RWPE2 (cell line): ENCODE measurements around the gene CBX8.

Experiments
- ATAC-seq: fragments of 200-7000 bp; cut with Tn5 transposase; 3 replicates; pipeline ENCODE4 v1.9.1; 2021; ENCODE audit warnings: low read depth
- DNase-seq: peaks from one replicate; pipeline ENCODE4 v3.0.0-alpha.2; 2020; ENCODE audit warnings: low spot score
- H3K27ac ChIP-seq: fragments of 450-650 bp; 2 replicates; pipeline ENCODE4 v1.5.1; 2017; ENCODE audit warnings: mild to moderate bottlenecking; ENCODE audit not compliant: poor library complexity, severe bottlenecking
- H3K27me3 ChIP-seq: fragments of 250-450 bp; sonication (Bioruptor Pico); 2 replicates; pipeline ENCODE4 v1.5.1; 2021; ENCODE audit warnings: mild to moderate bottlenecking, moderate library complexity; ENCODE audit not compliant: insufficient read depth, poor library complexity, severe bottlenecking
- H3K36me3 ChIP-seq: fragments of 250-450 bp; sonication (Bioruptor Pico); 2 replicates; pipeline ENCODE4 v1.5.1; 2020; ENCODE audit warnings: low read depth, mild to moderate bottlenecking, moderate library complexity
- H3K4me1 ChIP-seq: fragments of 250-450 bp; sonication (Bioruptor Pico); 2 replicates; pipeline ENCODE4 v1.5.1; 2021; ENCODE audit warnings: mild to moderate bottlenecking, moderate library complexity; ENCODE audit not compliant: insufficient read depth, poor library complexity, severe bottlenecking
- H3K4me3 ChIP-seq: fragments of 250-450 bp; sonication (Bioruptor Pico); 2 replicates; pipeline ENCODE4 v1.5.1; 2021; ENCODE audit warnings: mild to moderate bottlenecking, moderate library complexity; ENCODE audit not compliant: severe bottlenecking
- H3K9me3 ChIP-seq: fragments of 250-450 bp; sonication (Bioruptor Pico); 2 replicates; pipeline ENCODE4 v1.5.1; 2021; ENCODE audit warnings: mild to moderate bottlenecking, moderate library complexity; ENCODE audit not compliant: severe bottlenecking
- CTCF ChIP-seq: fragments of 450-650 bp; IDR thresholded peaks from one replicate; pipeline ENCODE4 v1.5.1; 2017; ENCODE audit warnings: mild to moderate bottlenecking, moderate library complexity; ENCODE audit not compliant: poor library complexity, severe bottlenecking

The CBX8 gene

GRCh38 chr17:79792341-79792871, 4.5 kb downstream of the CBX8 start:
- no peaks in the 10 kb centered on the region for H3K9me3 ChIP-seq
- DNase-seq (no peak), ATAC-seq (no peak)
- H3K4me3 ChIP-seq = no peak overlapping the region
- 0 out of 2 replicates have a peak, but pooled peaks cover 4% of the 10 kb centered on the region for H3K36me3 ChIP-seq
- peaks cover 61% of the 10 kb centered on the region for H3K27me3 ChIP-seq
- no peak overlapping the region for H3K27ac ChIP-seq
- TF ChIP-seq CTCF = no peak
- peaks cover 4% of the 10 kb centered on the region for H3K4me1 ChIP-seq

- no peak overlapping the region for H3K4me3 ChIP-seq
- no peak overlapping the region for H3K27ac ChIP-seq
- DNase-seq (no peak), ATAC-seq (no peak)
- TF ChIP-seq CTCF = no peak
- H3K9me3 ChIP-seq = no peaks in the 10 kb centered on the region
- H3K27me3 ChIP-seq = peaks cover 62% of the 10 kb centered on the region
- peaks cover 4% of the 10 kb centered on the region for H3K4me1 ChIP-seq
- 0 out of 2 replicates have a peak, but pooled peaks cover 4% of the 10 kb centered on the region for H3K36me3 ChIP-seq
Observed at GRCh38 chr17:79791735-79792161, 5.1 kb downstream of the CBX8 start.

GRCh38 chr17:79790805-79791734, 5.8 kb downstream of the CBX8 start:
- peaks cover 62% of the 10 kb centered on the region for H3K27me3 ChIP-seq
- no peak overlapping the region for H3K4me3 ChIP-seq
- no peak overlapping the region for H3K27ac ChIP-seq
- TF ChIP-seq CTCF = no peak
- peaks cover 4% of the 10 kb centered on the region for H3K4me1 ChIP-seq
- H3K9me3 ChIP-seq = no peaks in the 10 kb centered on the region
- H3K36me3 ChIP-seq = 0 out of 2 replicates have a peak, but pooled peaks cover 4% of the 10 kb centered on the region
- ATAC-seq (no peak), DNase-seq (no peak)

GRCh38 chr17:79789943-79790804, 6.7 kb downstream of the CBX8 start:
- peaks cover 62% of the 10 kb centered on the region for H3K27me3 ChIP-seq
- H3K4me3 ChIP-seq = no peak overlapping the region

More at GRCh38 chr17:79789943-79790804, 6.7 kb downstream of the CBX8 start:
- ATAC-seq = peak; percentile 36; the same call in 2 of the 3 replicates
- TF ChIP-seq CTCF = peak; percentile 86
- H3K4me1 ChIP-seq = peaks cover 4% of the 10 kb centered on the region
- no peak overlapping the region for H3K27ac ChIP-seq
- DNase-seq = no peak
- H3K36me3 ChIP-seq = no peaks in the 10 kb centered on the region
- H3K9me3 ChIP-seq = no peaks in the 10 kb centered on the region
